ENCODE results near the gene TRIM31.
"Not testable (repeated sequence)": the region's sequence is repeated elsewhere in the genome, so short reads cannot be mapped to it uniquely, and the experiment has no call there.

Gene TRIM31

DNA sequence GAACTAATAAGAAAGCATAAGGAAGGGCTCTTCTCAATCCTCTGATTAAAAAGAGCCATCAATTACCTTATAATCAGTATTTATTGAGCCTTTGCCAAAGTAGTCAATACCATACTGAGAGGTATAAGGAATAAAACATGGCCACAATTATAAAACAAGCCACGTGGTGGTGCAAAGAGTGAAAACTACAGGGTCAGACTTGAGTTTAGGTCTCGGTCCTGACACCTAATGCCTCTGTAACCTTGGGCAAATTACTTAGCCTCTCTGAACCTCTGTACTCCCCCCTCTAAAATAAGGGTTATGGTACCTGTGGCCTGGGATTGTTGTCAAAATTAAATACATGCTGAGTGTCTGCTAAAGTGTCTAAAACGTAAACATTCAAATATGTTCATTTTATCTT lies 36.3 kb upstream of the TRIM31 start:
- no peak for DNase-seq

DNA sequence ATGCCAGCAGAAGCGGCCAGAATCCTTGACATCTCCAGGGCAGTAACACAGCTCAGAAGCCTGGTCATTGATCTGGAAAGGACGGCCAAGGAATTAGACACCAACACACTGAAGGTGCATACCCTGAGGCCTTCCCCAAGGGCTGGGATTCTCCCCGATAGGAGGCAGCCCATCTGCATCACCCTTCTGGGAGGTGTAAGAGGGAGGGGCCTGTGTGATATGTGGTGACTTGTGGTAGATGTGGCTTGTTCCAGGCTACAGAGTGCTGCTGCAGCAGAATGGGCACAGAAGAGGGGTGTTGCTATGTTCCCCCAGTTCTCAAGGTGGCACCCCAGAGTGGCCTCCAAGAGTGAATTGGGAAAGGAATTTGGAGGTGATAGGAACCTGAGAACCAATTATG lies 34.2 kb upstream of the TRIM31 start:
- DNase-seq: no peak

DNA sequence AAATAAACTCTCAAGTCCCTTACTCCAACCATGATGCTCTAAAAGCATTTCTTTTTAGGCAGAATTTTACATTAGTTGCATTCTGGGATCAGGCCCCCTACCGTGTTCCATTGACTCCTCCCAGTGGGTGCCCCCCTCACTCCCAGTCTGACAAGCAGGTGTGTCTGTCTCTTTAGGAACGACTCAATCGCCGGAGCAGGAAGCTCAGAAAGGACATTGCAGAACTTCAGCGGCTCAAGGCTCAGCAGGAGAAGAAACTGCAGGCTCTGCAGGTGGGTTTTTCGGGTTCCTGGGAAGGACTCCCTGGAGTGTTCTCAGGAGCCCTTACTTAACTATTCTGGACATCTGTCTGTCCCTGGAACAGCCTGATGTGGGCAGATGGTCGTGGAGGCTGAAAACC lies 32.9 kb upstream of the TRIM31 start:
- no peak for DNase-seq

DNA sequence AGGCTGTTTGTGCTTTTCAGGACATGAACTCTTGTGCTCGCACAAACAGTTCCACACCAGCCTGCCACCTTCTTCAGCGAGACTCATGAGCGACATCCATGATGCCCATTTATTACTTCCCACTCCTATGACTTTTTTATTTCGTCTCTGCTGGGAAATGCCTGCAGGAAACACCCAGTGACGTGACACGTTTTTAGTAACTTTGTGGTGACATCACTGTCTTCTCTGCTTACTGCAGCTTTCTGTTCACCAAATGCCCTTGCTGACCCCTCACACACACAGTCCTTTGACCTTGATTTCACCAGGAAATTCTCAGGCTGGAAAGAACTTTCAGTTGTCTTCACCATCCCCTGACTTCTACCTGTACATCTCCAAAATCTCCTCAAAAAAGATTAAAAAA lies 31.9 kb upstream of the TRIM31 start:
- no peak for DNase-seq

DNA sequence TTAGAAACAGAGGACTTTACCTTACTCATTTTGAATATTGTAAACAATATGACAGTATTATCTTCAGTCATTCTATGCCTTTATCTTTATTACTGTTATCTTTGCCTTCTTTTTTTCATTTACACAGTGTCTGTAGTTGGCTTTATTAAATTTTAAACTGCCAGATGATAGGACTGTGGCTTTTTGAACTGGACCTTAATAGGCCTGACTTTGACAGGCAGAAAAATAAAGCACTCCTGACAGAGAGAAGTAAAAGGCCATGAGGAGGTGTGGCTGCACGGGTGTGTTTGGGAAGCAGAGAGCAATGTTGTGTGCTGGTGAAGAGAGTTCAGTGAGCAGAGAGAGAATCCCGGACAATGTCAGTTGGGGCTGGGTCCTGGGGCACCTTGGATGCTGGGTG lies 30.9 kb upstream of the TRIM31 start:
- DNase-seq: no peak

DNA sequence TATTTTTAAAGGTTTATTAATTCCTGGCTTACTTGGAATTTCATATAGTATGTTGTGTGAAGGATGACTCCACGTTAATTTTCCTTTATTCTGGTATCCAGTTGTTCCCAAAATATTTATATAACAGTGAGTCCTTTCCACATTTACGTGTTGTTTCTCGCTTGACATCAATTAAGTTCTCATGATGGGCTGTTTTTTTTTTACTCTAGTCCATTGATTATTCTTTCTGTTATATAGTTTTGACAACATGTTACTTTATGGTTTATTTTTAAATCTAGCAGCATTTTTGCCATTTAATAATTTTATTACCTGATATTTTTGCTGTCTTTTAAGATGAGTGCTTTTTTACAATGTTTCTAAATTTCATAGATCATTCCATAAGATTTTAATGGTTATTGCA lies 29.8 kb upstream of the TRIM31 start:
- DNase-seq: no peak

DNA sequence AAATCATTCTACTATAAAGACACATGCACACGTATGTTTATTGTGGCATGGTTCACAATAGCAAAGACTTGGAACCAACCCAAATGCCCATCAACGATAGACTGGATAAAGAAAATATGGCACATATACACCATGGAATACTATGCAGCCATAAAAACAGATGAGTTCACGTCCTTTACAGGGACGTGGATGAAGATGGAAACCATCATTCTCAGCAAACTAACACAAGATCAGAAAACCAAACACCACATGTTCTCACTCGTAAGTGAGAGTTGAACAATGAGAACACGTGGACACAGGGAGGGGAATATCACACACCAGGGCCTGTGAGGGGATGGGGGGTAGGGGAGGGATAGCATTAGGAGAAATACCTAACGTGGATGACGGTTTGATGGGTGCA lies 27.4 kb upstream of the TRIM31 start:
- not testable (repeated sequence) for DNase-seq

DNA sequence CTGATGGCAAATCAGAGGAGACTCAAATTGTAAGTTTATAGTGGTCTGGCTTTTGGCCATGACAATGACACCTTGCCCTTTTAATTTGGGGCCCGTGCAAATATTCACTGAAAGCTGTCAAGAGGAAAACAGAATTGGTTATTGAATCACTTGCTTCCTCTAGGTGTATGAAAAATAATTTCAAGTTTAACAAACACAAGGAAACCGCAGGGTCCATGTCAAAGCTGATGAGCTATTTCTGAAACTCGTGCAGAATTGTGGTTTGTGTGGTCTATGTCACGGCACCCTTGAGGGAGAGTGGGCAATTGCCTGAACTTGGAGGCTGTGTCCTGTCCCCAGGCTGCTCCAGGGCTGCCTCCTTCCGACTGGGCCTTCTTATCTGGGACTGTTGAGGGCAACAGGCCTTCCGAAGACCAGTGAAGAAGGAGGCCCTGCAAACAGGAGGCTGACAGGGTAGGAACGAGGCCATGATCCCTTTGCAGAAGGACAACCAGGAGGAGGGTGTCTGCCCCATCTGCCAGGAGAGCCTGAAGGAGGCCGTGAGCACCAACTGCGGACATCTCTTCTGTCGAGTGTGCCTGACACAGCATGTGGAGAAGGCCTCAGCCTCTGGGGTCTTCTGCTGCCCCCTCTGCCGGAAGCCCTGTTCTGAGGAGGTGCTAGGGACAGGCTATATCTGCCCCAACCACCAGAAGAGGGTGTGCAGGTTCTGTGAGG lies 23.8 kb upstream of the TRIM31 start:
- no peak for DNase-seq

DNA sequence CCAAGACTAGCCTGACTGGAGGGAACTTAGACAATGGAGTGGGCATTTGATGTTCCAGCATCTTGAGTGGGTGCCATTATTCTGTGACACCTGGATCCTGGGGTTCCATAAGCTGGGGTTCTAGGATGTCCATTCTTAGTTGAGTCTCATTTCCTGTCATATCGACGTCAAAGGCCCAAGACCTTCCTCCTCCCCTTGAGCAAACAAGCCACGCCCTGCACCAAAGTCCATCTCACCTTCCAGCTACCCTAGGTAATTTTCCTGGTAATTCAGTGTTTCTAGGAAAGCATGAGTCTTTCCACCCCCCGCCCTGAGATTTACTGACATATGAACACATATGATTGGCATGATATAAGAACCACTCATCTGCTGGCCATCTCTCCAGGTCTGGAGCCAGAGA lies 22.9 kb upstream of the TRIM31 start, which contains the start of gene TRIM40:
TRIM40 (plus strand) TSS at position 384 of the 400 bp plus-strand sequence. CDS start 897 bp downstream, outside the sequence.
- no peak for DNase-seq

DNA sequence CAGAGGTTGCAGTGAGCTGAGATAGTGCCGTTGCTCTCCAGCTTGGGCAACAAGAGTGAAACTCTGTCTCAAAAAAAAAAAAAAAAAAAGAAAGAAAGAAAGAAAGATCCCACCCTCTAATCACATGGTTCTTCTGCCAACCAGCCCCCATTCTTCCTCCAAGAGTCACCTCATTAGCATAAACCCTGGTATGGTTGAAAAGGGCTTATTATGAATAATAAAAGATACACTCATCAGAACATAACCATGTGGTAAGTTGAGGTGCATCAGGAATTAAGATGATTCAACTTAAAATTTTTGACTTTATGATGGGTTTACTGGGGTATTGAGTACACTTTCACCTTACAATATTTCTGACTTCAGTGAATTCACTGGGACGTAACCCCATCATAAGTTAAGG lies 22.3 kb upstream of the TRIM31 start:
- no peak for DNase-seq

DNA sequence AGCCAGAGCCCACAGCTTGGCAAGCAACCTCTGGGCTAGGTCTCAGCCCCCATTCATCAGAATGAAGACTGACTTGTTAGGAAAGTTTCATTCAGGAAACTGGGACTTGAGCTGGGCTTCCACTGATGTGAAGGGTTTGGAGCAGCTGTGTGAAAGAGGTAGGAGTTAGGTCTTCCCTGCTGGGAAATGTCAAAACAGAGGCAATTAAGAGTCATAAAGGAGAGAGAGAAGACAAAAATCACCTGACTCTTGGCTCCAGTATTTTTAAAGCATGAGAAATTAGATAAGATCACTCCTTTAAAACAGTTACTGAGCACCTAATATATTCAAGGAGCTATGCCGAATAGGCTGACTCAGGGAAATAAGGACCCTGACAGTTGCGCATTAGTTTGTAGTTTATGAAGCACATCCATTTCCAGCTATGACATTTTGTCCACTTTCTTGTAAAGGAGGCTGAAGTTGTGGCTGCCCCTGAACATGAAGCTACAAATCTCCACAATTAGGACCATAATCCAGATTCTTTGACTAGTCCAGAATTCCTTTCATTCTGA lies 19.1 kb upstream of the TRIM31 start:
- DNase-seq: no peak

DNA sequence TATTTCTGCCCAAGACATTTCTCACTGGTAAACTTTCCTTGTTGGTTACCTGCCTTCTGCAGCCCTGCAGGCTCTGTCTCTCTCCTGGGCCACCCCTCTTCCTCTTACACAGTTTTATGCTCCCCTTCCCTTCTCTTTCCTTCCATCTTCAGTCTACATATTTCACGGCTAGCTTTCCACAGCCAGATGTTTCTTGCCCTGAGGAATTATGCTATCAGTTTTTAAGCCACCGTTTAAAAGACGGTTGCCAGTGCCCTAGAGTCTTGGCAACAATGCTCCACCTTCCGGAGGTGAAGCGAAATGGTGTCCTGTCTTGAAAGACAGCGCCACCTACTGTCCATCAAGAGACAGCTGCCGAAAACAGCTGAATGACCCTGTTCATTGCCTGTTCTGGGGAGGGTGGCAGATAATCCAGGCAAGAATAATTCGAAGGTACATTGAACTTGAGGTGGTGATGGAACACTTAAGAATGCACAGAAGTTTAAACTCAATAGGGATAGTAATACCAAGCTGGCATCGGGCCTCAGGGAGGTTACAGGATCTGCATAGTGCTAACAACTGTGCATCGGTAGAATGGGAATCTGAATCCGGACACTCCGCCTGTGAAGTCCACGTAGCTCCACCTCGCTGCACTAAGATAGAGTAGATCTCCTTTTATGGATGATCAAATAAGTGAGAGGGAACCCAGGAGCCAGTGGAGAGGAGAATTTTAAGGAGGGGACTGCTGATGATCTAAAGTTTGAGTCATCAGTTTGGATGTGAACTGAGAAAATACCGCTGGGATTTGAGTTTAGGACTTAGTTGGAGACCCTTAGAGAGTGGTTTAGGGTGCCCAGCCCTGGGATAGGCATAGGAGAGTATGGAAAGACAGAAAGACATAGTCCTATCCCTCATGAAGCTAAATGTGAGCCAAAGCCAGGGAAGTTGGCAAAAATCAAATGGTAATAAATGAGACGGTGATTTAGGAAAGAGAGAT lies 18.3 kb upstream of the TRIM31 start:
- DNase-seq: no peak

DNA sequence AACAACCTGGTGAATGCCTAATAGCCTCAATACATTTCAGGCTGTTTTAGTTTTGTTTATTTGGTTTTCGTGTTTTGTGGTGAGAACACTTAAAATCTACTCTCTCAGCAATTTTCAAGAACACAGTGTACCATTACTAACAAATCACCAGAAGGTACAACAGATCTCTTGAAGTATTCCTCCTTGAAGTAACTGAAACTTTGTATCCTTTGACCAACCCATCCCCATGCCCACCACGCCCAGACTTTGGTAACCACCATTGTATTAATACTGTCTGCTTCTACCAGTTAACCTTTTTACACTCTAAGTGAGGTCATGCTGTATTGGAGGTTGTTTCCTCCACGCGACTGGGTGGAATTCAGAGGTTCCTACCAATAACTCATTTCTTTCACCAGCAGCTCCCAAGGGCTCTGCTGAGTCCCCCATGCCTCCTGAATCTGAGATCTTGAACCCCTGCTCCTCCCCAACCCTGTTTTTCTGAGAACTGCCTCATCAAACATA lies 17.3 kb upstream of the TRIM31 start:
- DNase-seq: no peak

DNA sequence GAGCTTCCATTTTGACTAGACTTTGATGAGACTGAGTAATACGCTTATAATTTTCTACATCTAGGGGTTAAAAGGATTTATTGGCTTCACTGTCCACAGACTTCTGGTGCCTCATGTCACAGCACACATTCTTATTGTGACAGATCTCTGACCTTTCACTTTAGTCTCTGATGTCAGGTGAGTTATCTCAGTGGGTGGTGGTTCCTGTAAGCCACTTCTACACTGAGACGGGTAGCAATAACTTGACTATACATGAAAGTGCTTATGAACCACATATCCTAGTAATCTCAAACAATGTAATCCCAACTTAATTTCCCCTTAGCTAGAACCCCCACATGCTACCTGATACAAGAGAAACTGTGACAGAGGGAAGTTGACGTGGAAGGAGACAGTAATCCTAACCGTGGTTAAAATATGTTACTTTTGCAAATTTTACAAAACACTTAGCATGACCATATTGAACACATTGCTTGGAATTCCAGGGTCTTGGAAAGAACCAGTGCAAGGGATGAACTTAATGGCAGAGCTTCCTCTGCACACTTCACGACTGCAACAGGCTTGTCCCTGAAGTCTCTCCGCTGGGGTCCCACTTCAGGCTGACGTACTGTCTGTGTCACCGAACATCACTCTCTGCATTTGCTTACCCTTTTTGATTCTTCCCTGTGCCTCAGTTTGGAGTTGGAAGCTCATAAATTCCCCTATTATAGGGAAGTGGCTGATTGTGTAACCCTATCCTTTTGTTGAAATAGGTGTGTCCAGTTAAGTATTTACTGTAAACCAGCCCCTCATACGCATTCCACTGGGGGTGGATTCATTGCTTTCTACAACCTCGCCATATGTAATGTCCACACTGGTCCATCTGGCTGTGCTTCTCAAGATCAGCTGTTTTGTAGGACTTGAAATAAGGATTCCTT lies 16.6 kb upstream of the TRIM31 start:
- no peak for DNase-seq

DNA sequence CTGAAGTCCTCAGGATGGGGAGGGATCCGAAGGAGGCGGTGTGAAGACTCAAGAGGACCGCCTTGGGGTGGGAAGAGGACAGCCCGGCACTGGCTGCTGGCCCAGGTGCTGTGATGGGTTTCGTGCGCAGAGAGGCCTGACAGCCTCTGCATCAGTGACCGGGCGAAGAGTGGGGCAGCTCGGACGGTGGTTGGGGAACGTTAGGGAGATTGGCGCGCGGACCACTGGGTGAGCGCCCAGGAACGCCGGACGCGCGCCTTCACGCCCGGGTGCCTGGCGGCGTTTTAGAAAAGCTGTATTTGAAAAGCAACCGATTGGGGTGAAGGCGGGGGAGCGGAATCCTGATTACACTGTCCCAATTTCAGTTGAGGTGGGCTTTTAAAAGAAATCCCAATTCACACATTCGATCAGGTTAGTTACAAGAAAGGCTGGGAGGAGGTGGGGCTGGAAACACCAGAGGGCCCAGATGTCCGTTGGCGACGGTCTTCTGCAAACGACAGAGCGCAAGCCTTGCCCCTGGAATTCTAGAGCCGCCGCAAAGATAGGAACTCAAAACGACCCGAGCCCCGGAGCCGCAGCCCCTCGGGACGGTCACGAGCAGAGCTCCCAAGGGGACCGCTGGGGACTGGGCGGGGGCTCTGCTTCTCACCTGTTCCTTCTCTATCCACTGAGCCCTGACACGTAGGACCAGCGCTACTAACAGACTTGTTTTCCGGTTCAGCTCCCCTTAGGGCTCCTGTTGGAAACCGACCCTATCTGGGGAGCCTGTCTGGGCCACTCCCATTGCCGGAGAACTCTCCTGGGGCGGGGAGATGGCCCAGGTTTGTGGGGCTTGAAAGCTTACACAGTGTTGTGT lies 14.6 kb upstream of the TRIM31 start:
- no peak for DNase-seq

DNA sequence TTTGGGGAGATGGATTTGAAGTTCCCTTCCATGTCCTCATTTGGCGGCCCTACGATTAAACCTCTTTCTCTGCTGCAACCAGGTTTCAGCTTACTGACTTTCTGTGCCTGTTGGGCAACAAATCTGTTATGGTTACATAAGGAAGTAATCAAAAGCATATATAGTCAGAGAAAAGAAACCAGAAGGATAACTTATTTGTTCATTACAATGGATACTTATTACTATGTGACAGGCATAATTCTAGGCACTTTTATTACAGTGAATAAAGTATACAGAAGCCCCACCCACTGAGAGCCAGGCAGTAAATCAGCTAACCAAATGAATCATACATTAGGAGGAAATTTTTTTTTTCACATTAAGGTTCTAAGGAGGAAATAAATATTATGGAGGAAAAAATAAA lies 9.6 kb upstream of the TRIM31 start:
- no peak for DNase-seq

DNA sequence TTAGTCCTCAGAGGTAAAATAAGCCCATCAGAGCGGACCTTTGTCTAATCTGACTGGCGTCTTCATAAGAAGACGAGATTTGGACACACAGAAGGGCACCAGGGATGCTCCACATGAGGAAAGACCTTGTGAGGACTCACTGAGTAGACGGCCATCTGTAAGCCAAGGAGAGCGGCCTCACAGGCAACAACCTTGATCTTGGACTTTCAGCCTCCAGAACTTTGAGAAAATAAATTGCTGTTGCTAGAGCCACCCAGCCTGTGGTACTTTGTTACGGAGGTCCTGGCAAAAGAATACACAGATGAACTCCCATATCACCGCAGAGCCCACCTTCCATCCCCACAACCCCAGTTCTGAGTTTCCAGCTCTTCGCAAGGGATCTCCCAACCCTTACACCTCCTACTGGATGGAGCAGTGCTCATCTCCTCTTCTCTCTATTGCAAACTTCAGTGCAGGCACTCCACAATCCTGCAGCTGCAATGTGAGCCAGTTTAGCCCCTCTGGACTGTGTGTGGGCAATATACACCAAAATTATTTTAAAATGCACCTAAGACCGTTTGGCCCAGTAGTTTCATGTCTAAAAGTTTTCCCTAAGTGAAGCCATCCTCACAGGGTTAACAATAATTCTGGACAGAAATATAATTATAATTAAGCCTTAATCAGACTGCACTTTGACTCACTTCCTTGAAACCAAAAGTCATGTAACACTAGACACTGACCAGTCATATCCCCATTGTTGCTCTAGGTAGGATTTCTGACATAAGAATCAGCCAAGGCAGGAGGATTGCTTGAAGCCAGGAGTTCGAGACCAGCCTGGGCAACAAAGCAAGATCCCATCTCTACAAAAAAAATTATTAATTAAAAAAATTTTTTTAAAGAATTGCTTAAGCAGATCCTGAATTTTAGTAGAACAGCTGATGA lies 8.8 kb upstream of the TRIM31 start:
- DNase-seq: no peak

DNA sequence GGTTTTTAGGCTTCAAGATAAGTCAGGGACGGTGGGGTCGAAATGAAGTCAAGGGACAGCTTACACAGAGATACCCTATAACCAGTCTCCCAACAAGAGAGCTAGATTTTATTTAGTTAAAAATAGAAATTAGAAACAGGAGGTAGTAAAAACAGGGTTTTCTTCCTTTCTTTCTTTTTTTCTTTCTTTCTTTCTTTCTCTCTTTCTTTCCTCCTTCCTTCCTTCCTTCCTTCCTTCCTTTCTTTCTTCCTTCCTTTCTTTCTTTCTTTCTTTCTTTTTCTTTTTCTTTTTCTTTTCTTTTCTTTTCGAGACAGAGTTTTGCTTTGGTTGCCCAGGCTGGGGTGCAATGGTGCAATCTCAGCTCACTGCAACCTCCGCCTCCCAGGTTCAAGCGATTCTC lies 5.8 kb upstream of the TRIM31 start:
- not testable (repeated sequence) for DNase-seq

DNA sequence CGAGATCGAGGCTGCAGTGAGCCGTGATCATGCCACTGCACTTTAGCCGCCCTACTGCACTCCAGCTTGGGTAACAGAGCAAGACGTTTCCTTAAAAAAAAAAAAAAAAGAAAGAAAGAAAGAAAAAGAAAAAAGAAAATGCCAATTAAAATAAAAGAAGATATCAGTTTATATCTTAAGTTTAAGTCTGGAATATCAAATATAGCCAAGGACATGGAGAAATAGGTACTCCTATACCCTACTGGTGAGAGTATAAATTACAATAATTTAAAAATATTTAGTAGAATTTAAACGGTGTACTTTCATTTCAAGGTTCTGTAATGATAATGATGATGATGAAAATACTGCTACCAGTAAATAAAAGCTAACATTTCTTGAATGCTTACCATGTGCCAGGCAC lies 3.8 kb upstream of the TRIM31 start:
- DNase-seq: no peak

DNA sequence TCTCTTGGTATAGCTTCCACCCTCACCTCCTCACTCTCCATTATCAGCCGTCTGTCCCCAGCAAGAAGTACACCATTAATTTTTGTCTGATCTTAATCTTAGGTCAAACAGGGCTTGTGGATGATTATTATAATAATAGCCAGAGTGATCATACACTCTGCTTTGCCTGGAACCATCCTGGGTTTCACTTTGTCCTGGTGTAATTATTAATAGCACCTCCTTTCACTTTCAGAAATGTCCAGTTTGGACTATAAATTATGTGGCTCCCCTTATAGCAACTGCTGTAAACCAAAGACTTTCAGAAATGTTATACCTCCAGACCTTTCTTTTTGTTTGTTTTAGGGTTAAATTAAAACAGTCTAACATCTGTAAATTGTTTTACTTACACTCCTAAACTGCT lies 951 bp upstream of the TRIM31 start:
- no peak for DNase-seq

All from NCI-H2107 (cell line).